GM12873 (cell line): Measurements from ENCODE around the gene TNPO3.

Experiments used
- TF ChIP-seq, protein P1 (sequence below): IDR thresholded peaks from 2 replicates; pipeline ENCODE4 v1.5.1; 2012; ENCODE audit warnings: low read depth, mild to moderate bottlenecking, moderate library complexity, low read length, control low read depth; ENCODE audit not compliant: insufficient read depth; ENCODE audit errors: missing control alignments

The TNPO3 gene

DNA sequence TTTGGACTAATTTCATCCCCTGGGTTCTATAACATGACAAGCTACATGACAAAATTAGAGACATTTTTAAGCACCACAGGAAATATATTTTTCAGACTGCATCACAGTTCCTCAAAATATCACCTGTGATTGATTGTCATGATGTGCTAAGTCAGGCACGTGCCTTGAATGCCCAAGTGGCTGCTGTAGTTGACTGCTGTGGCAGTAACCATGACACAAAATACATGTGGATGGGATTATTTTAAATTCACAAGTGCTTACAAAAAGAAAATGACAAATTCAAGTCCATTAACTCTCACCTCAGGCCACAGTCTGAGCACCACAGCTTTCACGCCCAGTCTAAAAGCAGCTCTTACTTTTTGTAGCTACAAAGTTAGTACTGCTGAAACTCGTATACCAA lies 45.5 kb downstream of the TNPO3 start:
- TF ChIP-seq, protein P1, sequence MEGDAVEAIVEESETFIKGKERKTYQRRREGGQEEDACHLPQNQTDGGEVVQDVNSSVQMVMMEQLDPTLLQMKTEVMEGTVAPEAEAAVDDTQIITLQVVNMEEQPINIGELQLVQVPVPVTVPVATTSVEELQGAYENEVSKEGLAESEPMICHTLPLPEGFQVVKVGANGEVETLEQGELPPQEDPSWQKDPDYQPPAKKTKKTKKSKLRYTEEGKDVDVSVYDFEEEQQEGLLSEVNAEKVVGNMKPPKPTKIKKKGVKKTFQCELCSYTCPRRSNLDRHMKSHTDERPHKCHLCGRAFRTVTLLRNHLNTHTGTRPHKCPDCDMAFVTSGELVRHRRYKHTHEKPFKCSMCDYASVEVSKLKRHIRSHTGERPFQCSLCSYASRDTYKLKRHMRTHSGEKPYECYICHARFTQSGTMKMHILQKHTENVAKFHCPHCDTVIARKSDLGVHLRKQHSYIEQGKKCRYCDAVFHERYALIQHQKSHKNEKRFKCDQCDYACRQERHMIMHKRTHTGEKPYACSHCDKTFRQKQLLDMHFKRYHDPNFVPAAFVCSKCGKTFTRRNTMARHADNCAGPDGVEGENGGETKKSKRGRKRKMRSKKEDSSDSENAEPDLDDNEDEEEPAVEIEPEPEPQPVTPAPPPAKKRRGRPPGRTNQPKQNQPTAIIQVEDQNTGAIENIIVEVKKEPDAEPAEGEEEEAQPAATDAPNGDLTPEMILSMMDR: no peak

GRCh38 chr7:129008645-129009414 lies 46.1 kb downstream of the TNPO3 start:
- TF ChIP-seq, protein P1: no peak

GRCh38 chr7:129007572-129007971 lies 47.3 kb downstream of the TNPO3 start:
- TF ChIP-seq, protein P1: no peak

GRCh38 chr7:129006636-129007414 lies 48.1 kb downstream of the TNPO3 start:
- TF ChIP-seq, protein P1: no peak

DNA sequence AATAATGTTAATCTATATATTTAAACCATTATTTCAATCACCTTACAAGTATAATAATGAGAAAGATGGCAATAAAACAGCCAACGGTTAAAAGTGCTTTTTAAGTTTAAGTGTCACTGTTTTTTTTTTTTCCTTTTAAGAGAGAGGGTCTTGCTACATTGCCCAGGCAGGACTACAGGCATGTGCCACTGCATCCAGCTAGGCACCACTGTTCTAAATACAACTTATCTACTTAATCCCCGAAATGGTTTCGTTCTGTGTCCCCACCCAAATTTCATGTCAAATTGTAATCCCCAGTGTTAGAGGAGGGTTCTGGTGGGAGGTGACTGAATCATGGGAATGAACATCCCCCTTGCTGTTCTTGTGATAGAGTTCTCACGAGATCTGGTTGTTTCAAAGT lies 49.7 kb downstream of the TNPO3 start:
- TF ChIP-seq, protein P1: no peak

DNA sequence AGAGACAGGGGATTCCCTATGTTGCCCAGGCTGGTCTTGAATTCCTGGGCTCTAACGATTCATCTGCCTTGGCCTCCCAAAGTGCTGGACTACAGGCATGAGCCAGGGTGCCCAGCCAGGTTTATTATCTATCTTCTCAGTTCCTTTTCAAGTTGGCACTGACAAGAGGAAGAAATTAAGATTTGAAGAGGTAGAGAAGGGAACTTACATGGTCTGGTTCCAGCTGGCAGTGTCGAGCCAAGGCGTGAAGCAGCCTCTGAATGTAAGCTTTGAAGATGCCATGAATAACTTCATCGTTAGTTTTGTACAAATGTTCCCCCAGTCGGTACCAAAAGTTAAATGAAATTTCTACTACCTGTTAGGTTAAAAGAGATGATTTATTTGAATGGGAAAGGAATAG lies 57.7 kb downstream of the TNPO3 start:
- TF ChIP-seq, protein P1: no peak

GRCh38 chr7:128993419-128993818 lies 61.5 kb downstream of the TNPO3 start:
- TF ChIP-seq, protein P1: no peak
